ENCODE data around the gene EVA1A. TPM values are rescaled to one million over a fixed set of nuclear protein-coding genes. Genes with fewer than 3 reads are reported as not detected.

EVA1A gene
- polyA plus RNA-seq, 3 donors = not detected

DNA sequence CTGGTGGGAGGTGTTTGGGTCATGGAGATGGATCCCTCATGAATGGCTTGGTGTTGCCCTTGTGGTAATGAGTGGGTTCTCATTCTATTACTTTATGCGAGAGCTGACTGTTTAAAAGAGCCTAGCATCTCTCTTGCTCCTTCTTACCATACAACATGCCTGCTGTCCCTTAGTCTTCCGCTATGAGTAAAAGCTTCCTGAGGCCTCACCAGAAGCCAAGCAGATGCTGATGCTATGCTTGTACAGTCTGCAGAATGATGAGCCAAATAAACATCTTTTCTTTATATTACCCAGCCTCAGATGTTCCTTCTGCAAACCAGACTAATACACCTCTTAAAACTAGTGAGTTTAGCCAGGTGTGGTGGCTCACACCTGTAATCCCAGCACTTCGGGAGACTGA is 23.1 kb downstream of the EVA1A start:
- TF ChIP-seq, protein P1, sequence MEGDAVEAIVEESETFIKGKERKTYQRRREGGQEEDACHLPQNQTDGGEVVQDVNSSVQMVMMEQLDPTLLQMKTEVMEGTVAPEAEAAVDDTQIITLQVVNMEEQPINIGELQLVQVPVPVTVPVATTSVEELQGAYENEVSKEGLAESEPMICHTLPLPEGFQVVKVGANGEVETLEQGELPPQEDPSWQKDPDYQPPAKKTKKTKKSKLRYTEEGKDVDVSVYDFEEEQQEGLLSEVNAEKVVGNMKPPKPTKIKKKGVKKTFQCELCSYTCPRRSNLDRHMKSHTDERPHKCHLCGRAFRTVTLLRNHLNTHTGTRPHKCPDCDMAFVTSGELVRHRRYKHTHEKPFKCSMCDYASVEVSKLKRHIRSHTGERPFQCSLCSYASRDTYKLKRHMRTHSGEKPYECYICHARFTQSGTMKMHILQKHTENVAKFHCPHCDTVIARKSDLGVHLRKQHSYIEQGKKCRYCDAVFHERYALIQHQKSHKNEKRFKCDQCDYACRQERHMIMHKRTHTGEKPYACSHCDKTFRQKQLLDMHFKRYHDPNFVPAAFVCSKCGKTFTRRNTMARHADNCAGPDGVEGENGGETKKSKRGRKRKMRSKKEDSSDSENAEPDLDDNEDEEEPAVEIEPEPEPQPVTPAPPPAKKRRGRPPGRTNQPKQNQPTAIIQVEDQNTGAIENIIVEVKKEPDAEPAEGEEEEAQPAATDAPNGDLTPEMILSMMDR (IDR thresholded peaks at IDR 0.05) = no peak
- Histone ChIP-seq H3K4me1 (ENCODE audit: control insufficient read depth in 1 of 2, insufficient read depth in 2 of 2, low read length in 2 of 2) (no peaks in the 10 kb centered on the region), H2AFZ (ENCODE audit: insufficient read depth, low read depth, low read length, poor library complexity, severe bottlenecking) (no peak overlapping the region), H3K9me3 (replicated peaks in 1 of 2; ENCODE audit: control insufficient read depth in 1 of 2, insufficient read depth in 1 of 2, low read length in 2 of 2) (no peaks in the 10 kb centered on the region), H3K36me3 (replicated peaks in 1 of 2; ENCODE audit: control insufficient read depth in 1 of 2, insufficient read depth in 2 of 2, low read length in 2 of 2) (no peaks in the 10 kb centered on the region), H3K9ac (ENCODE audit: insufficient read depth, low read length, poor library complexity, severe bottlenecking) (no peak overlapping the region), H3K4me3 (replicated peaks in 1 of 3; ENCODE audit: low read depth in 2 of 3, low read length in 3 of 3) (no peak overlapping the region), H3K27ac (ENCODE audit: low read depth in 1 of 2, low read length in 2 of 2) (no peak overlapping the region), H3K79me2 (ENCODE audit: insufficient read depth, low read length) (no peaks in the 10 kb centered on the region), H3K4me2 (replicated peaks; ENCODE audit: extremely low read depth, low read length, poor library complexity, severe bottlenecking) (no peak overlapping the region), H3K27me3 (ENCODE audit: control insufficient read depth in 2 of 2, insufficient read depth in 2 of 2, low read length in 2 of 2) (no peaks in the 10 kb centered on the region), H4K20me1 (ENCODE audit: insufficient read depth, low read length) (no peaks in the 10 kb centered on the region)
- Mint-ChIP-seq H3K4me3 (no peak overlapping the region), H3K9me3 (peaks cover 0 to 3% (median 0%) of the 10 kb centered on the region in 7 donors), H3K27me3 (ENCODE audit: low read depth in 3 of 3) (peaks cover 3 to 7% (median 6%) of the 10 kb centered on the region in 3 donors), H3K36me3 (no peaks in the 10 kb centered on the region), H3K4me1 (no peaks in the 10 kb centered on the region), H3K27ac (no peak overlapping the region)
- no CpG with 5 or more reads among the region's 3 CpGs for WGBS (ENCODE audit: insufficient coverage)
- DNase-seq = no peak
- intact Hi-C loops (cut with micrococcal nuclease) = no loop called here

DNA sequence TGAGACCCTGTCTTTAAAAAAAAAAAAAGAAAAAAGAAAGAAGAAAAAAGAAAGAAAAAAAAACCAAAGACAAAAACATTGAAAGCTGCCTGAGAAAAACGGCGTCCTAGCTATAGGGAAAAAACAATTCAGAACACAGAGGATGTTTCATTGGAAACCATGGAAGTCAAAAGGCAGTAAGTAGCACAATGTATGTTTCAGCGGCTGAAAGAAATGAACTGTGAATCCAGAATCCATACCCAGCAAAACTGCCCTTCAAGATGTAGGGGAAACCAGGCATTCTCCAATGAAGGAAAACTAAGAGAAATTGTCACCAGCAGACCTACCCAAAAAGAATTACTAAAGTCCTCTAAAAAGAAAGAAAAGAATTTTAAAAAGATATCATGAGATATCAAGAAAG is 27.6 kb downstream of the EVA1A start:
- no peaks in the 10 kb centered on the region for H3K36me3 ChIP-seq (replicated peaks in 1 of 2; ENCODE audit: control insufficient read depth in 1 of 2, insufficient read depth in 2 of 2, low read length in 2 of 2)
- no peak overlapping the region for H3K4me3 ChIP-seq (replicated peaks in 1 of 3; ENCODE audit: low read depth in 2 of 3, low read length in 3 of 3)
- no peak overlapping the region for H3K27ac Mint-ChIP-seq
- no peaks in the 10 kb centered on the region for H3K4me1 Mint-ChIP-seq
- DNase-seq = no peak
- peaks cover 0 to 4% (median 4%) of the 10 kb centered on the region in 3 donors for H3K27me3 Mint-ChIP-seq (ENCODE audit: low read depth in 3 of 3)
- H3K4me3 Mint-ChIP-seq = no peak overlapping the region
- H3K9me3 Mint-ChIP-seq = peaks cover 0 to 3% (median 0%) of the 10 kb centered on the region in 7 donors
- no peak overlapping the region for H3K4me2 ChIP-seq (replicated peaks; ENCODE audit: extremely low read depth, low read length, poor library complexity, severe bottlenecking)
- no peaks in the 10 kb centered on the region for H3K79me2 ChIP-seq (ENCODE audit: insufficient read depth, low read length)
- TF ChIP-seq, protein P1 (IDR thresholded peaks at IDR 0.05) = no peak
- H4K20me1 ChIP-seq (ENCODE audit: insufficient read depth, low read length) = no peaks in the 10 kb centered on the region
- no CpG with 5 or more reads among the region's 3 CpGs for WGBS (ENCODE audit: insufficient coverage)
- no peak overlapping the region for H3K9ac ChIP-seq (ENCODE audit: insufficient read depth, low read length, poor library complexity, severe bottlenecking)
- intact Hi-C loops (cut with micrococcal nuclease) = no loop called here
- H3K9me3 ChIP-seq (replicated peaks in 1 of 2; ENCODE audit: control insufficient read depth in 1 of 2, insufficient read depth in 1 of 2, low read length in 2 of 2) = no peaks in the 10 kb centered on the region
- H2AFZ ChIP-seq (ENCODE audit: insufficient read depth, low read depth, low read length, poor library complexity, severe bottlenecking) = no peak overlapping the region
- H3K27ac ChIP-seq (ENCODE audit: low read depth in 1 of 2, low read length in 2 of 2) = no peak overlapping the region
- no peaks in the 10 kb centered on the region for H3K36me3 Mint-ChIP-seq
- no peaks in the 10 kb centered on the region for H3K27me3 ChIP-seq (ENCODE audit: control insufficient read depth in 2 of 2, insufficient read depth in 2 of 2, low read length in 2 of 2)
- H3K4me1 ChIP-seq (ENCODE audit: control insufficient read depth in 1 of 2, insufficient read depth in 2 of 2, low read length in 2 of 2) = no peaks in the 10 kb centered on the region

Measured in CD14-positive monocyte (primary cell).